TTC549 (cell line): ENCODE data around the gene ATXN7L3B.
"Not testable (repeated sequence)": the region's sequence is repeated elsewhere in the genome, so short reads cannot be mapped to it uniquely, and the experiment has no call there.

Experiments
- FAIRE-seq: peaks from 2 replicates; lab custom pipeline; 2012; peaks lifted over from hg19 to GRCh38; lab: Jason Lieb, UNC

ATXN7L3B gene

GRCh38 chr12:74537707-74538385, at the start of gene ATXN7L3B:
Gene ATXN7L3B, plus strand, starts transcription at chr12:74537835. Its CDS starts 278 bp downstream, at chr12:74538113.
- no peak for FAIRE-seq

- no peak for FAIRE-seq
Observed at GRCh38 chr12:74488134-74488533, 49.5 kb upstream of the ATXN7L3B start.

GRCh38 chr12:74489543-74489942, 48.1 kb upstream of the ATXN7L3B start:
- FAIRE-seq, result no peak

GRCh38 chr12:74490390-74491064, 47.1 kb upstream of the ATXN7L3B start:
- no peak for FAIRE-seq

- FAIRE-seq, result no peak
Observed at GRCh38 chr12:74491374-74491773, 46.3 kb upstream of the ATXN7L3B start.

- FAIRE-seq, result no peak
Observed at GRCh38 chr12:74499192-74499591, 38.4 kb upstream of the ATXN7L3B start.

GRCh38 chr12:74508873-74509657, 28.6 kb upstream of the ATXN7L3B start:
- FAIRE-seq, result not testable (repeated sequence)

- no peak for FAIRE-seq
Observed at GRCh38 chr12:74509886-74510285, 27.7 kb upstream of the ATXN7L3B start.

GRCh38 chr12:74514098-74514872, 23.4 kb upstream of the ATXN7L3B start:
- FAIRE-seq, result no peak

- FAIRE-seq, result no peak
Observed at GRCh38 chr12:74515849-74516248, 21.8 kb upstream of the ATXN7L3B start.

- no peak for FAIRE-seq
Observed at GRCh38 chr12:74526535-74526934, 11.1 kb upstream of the ATXN7L3B start.

- no peak for FAIRE-seq
Observed at GRCh38 chr12:74527491-74527890, 10.1 kb upstream of the ATXN7L3B start.

GRCh38 chr12:74530676-74531075, 7.0 kb upstream of the ATXN7L3B start:
- FAIRE-seq, result no peak

GRCh38 chr12:74535536-74535935, 2.1 kb upstream of the ATXN7L3B start:
- no peak for FAIRE-seq

- FAIRE-seq, result peak; percentile 88
Observed at GRCh38 chr12:74537126-74537706, 419 bp upstream of the ATXN7L3B start.

- FAIRE-seq, result no peak
Observed at GRCh38 chr12:74538491-74539258, 1.0 kb downstream of the ATXN7L3B start.

- no peak for FAIRE-seq
Observed at GRCh38 chr12:74539261-74539660, 1.6 kb downstream of the ATXN7L3B start.

GRCh38 chr12:74539765-74540526, 2.3 kb downstream of the ATXN7L3B start:
- no peak for FAIRE-seq

- FAIRE-seq, result no peak
Observed at GRCh38 chr12:74541074-74541473, 3.4 kb downstream of the ATXN7L3B start.

- FAIRE-seq, result no peak
Observed at GRCh38 chr12:74547249-74547648, 9.6 kb downstream of the ATXN7L3B start.
